ENCODE results near the gene MAGEA3.
"Not testable (repeated sequence)": the region's sequence is repeated elsewhere in the genome, so short reads cannot be mapped to it uniquely, and the experiment has no call there.

- TF ChIP-seq CTCF (conservative IDR thresholded peaks at IDR 0.05); ZFX (IDR thresholded peaks at IDR 0.05): not testable (repeated sequence)
These were observed 1.8 kb downstream of the MAGEA3 start for GRCh38 chrX:152700390-152700789.

Data from C4-2B (cell line).